HPDE6-E6E7 (cell line): ENCODE data around the gene NARS2.
"Not testable (repeated sequence)": the region's sequence is repeated elsewhere in the genome, so short reads cannot be mapped to it uniquely, and the experiment has no call there.

Source experiments
- DNase-seq: peaks from one replicate; pipeline ENCODE4 v3.0.0; 2011; ENCODE audit warnings: missing footprints; ENCODE audit errors: extremely low spot score

The NARS2 gene

DNA sequence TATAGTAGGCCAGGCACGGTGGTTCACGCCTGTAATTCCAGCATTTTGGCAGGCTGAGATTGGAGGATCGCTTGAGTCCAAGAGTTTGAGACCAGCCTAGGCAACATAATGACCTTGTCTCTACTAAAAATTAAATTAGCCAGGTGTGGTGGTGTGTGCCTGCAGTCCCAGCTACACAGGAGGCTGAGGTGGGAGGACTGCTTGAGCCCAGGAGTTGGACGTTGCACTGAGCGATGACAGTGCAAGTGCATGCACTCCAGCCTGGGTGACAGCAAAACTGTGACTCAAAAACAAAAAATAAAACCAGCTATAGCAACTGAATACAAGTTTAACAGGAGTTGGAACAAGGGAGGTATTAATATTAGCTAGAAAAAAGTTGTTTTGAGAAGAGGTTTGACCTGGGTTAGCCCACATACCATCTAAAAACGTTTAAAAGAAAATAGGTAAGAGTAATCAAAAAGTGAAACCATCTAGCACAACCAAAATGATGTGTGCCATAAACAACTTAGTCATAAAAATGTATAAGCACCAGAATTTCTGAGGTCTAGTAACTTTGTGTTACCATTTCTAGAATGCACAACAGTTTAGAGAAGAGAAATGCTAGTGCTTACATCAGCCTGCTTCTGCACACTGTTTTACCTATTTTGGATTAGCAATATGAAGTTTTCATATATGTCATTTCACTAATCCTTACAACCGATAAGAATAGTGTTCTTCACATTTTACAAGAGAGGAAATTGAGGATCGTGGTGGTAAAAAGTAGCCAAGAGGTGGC is 26.5 kb downstream of the NARS2 start:
- no peak for DNase-seq

DNA sequence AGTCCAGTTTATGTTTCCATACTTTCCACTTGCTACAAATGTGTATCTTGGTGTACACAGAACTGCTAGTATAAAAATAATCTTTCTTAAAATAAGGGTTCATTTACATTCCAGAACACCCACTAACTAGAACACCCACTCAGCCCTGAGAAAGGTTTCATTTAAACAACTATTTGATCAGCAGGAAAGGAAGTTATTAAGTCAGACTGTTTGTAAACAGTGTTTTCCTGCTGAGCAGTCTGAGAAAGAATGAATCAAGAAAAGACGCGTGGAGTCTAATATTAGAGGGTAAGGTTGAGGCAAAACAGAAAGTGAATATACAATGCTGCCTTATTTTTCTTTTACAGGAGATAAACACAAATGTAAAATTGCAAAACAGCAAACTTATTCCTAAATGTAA is 32.7 kb downstream of the NARS2 start:
- no peak for DNase-seq

GRCh38 chr11:78541537-78541936 is 33.1 kb downstream of the NARS2 start:
- no peak for DNase-seq

DNA sequence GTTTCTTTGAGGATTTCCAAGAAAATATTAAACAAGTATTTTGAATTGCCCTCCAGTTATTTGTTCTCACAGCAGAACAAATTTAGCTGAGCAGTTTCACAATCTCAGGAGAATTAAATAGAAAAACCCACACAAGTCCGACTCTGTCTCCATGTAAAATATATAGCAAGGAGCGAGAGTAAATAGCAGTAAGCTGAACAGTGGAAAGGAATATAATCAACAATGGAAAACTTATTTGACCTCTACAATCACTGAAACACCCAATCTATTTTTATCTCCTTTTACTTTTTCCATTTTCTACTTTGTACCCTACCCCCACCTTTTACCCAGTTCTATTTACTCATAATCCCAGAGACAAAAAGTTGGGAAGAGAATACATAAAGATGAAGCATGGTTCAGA is 34.4 kb downstream of the NARS2 start:
- no peak for DNase-seq

DNA sequence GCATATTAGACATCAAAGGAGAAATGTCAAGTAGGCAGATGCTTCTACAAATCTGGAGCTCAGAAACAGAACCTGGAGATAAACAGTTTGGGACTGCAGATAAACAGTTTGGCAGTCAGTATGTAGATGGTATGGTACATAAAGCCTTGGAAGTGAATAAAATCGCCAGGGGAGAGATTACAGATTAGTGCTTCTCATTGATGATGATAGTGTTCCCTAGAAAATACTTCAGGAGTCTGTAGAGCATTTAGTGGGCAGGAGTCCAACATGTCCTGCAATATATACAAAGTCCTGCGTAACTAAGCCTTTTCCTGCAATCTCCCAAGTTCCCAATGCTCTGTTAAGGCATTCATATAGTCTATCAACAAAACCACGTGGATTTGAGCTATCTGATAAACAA is 35.2 kb downstream of the NARS2 start:
- no peak for DNase-seq

- DNase-seq = no peak
These were observed 37.7 kb downstream of the NARS2 start for GRCh38 chr11:78536933-78537332.

- no peak for DNase-seq
These were observed 38.7 kb downstream of the NARS2 start for GRCh38 chr11:78535920-78536319.

DNA sequence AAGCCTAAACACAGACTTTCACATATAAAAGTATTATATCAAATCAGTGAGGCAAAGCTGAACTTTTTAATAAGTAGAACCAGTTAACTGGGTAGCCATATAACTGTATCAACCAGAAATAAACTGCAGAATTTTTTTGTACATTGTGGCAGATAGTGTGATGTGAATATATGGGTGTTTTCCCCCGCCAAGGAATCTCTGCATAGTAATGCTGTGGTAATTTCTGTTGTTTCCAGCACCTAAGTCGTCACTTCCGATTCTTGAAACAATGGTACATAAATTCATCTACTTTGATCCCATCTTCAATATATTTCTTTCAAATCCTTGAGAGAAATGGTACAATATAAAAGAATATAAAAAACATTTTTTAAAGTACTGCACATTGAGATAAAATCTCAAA is 39.6 kb downstream of the NARS2 start:
- DNase-seq = no peak

DNA sequence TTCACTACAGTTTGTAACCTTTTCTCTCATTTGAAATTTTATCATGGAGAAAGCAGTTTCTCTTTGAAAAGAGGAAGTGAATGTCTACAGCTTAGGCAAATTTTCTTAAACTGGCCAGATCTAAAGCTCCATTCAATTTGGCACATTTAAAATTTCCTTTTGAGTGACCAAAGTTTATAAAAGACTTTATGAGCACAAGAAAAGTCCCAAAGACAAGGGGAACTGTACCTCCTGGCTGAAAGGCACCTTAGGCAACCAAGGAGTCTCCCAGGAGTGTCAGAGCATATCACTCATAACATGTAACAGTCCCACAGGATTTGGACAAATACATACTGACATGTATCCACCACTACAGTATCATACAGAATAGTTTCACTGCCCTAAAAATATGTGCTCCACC is 41.3 kb downstream of the NARS2 start:
- DNase-seq = no peak

GRCh38 chr11:78532991-78533390 is 41.7 kb downstream of the NARS2 start:
- DNase-seq = no peak

- DNase-seq = no peak
These were observed 48.0 kb downstream of the NARS2 start for GRCh38 chr11:78526497-78527146.

DNA sequence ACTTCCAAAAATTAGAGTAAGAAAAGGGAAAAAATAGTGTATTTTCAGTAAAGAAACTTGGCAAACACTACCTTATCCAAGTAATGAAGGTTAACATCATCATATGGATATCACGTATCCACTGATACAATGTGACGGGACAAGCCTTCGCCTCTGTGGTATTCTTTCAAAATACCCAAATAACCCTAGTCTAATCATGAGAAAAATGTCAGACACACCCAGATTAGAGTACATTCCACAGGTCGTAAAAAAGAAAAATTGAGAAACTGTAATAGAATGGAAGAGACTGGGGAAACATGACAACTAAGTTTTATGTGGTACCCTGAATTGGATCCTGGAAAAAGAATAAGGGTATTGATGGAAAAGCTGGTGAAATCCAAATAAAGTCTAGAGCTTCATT is 48.9 kb downstream of the NARS2 start:
- DNase-seq = no peak

DNA sequence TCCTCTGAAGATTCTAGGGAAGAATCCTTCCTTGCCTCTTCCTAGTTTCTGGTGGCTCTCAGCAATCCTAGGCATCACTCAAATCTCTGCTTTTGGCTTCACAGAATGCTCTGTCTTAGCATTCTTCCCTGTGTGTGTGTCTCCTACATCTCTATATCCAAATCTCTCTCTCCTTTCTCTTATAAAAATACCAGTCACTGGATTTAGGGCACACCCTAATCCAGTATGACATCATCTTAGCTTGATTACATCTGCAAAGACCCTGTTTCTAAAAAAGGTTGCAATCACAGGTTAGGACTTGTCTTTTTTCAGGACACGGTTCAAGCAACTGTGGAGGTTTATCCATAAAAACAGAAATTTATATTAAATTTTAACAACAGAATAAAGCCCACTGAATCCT is 54.4 kb downstream of the NARS2 start:
- DNase-seq = no peak

DNA sequence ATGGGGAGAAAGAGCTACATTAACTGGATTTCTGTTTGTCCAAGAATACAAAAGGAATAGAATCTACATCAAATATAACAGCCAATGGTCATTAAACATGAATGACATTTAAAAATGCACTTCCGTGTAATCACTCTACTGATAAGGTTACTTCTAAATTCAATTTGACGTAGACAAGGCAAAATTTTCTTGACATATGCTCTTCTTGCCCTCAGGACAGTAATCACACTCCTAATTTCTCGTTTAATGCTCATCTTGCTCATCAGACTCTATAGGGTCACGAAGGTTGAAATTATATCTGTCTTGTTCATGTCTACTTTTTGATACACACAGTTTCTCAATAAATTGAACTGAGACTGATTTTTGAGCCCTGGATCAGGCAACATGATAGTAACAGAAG is 58.4 kb downstream of the NARS2 start:
- no peak for DNase-seq

- DNase-seq = no peak
These were observed 59.7 kb downstream of the NARS2 start for GRCh38 chr11:78514922-78515502.

- not testable (repeated sequence) for DNase-seq
These were observed 61.6 kb downstream of the NARS2 start for GRCh38 chr11:78513085-78513484.

DNA sequence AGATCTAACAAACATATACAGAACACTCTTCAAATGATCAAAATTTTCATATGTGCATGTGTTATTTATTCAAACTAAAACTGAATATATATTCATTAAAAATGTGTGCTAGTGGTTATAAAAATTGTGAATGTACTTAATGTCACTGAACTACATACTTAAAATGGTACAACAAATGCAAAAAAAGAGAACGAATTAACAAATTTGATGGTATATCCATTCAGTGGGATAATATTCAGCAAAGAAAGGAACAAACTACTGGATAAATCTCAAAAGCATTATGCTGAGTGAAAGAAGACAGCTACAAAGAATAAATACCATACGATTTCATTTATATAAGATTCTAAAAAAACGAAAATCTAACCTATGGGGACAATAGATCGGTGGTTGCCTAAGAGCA is 64.1 kb downstream of the NARS2 start:
- DNase-seq = no peak

- DNase-seq = no peak
These were observed 64.6 kb downstream of the NARS2 start for GRCh38 chr11:78510025-78510596.

DNA sequence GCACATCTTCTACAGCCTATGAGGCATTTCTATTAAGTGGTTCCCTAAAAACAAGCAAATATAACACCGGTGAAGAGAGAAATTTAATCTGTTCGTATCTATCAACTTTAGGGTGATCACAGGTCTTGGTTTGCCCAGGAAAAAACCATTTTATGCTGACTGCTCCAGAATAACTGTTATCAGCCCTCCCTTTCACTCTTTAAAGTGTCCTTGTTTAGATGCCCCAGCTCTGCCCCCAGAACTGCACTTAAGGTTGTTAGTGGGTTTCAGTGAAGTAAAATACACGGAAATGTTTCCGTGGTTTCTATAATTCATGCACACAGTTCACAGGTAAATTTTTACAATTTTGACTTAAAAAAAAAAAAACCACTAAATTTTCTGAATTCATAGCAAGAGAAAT is 70.0 kb downstream of the NARS2 start:
- no peak for DNase-seq

DNA sequence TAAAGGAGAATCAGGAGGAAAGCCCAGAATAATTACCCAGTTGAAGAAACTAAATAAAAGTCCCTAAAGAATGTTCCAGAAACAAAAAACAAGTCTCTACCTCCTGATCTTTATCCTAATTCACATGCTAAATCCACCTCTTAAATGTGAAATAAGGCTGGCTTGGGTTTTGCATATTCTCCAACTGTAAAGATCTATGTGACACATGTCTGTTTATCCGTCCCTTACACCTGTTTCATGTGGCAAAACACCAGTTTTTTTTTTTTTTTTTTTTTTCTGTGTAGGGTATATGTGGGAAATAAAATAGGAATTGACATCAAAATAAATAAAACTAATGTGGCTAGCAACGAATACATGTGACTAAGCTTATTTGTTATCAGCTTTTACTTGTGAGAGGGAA is 70.5 kb downstream of the NARS2 start:
- no peak for DNase-seq

DNA sequence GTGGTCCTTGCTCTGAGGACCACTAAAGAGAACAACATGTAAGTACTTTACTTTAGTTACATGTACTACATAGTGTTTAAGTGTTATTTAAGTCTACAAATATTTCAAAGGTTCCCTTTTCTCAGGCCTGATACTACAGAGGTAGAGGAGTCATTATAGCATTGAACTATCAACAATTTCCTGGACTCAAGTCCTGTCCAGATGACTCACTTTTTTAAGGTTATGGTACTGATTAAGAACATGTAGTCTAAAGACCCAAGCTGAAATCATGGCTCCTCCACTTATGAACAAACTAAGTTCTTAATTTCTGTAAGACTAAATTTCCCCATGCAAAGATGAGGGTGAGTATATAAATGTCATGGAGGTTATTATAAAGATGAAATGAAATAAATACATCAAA is 74.7 kb downstream of the NARS2 start:
- DNase-seq = no peak

DNA sequence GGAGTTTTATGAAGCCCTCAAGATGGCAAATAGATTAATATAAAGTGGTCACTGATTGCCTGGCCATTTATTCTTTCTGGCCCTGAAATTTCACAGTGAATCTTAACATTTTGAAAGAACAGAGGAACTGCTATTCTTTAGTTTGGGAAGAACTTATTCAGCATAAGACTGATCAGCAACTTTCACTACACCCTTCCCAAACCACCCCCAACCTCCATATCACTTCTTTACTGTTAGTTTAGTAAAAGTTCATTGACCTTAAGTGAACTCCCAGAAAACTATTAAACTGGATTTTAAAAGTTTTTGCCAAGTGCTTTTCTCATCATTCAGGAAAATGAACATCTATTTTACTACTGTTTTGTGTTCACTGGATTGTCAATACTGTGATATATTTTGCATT is 77.4 kb downstream of the NARS2 start:
- DNase-seq = no peak

DNA sequence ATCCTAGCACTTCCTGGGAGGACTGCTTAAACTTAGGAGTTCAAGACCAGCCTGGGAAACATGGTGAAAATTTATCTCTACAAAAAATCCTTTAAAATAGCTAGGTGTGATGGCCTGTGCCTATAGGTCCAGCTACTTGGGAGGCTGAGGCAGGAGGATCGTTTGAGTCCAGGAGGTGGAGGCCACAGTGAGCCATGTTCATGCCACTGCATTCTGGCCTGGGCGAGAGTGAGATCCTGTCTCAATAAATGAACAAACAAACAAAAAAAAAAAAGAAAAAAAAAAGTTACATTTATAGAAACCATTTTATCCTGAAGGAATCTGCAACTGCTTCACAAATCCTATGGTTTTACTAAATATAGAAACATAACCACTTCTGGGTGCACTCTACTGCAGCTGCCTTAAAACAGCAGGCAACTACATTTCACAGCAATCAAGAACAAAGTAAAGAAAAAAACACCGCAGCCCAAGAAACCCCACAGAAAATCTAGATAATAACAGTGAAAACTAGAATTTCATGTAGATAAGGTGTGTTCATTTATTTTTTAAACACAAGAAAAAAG is 81.2 kb downstream of the NARS2 start:
- no peak for DNase-seq
